Right lobe of liver (tissue), 6 donors: Measurements from ENCODE around the gene MAGEA11. TPM values are rescaled to one million over a fixed set of nuclear protein-coding genes. Genes with fewer than 3 reads are reported as not detected.

Experiments used
- ATAC-seq, 4 donors: fragments of 200-7000 bp; cut with Tn5 transposase; one replicate each; pipeline ENCODE4 v1.9.1; 2020; ENCODE audit warnings: mild to moderate bottlenecking in 4 of 4, moderate library complexity in 4 of 4
- DNase-seq, 3 donors: peaks; one replicate each; pipeline ENCODE4 v3.0.0-alpha.2; 2020
- H3K27ac ChIP-seq, 3 donors: fragments of 200-600 bp; one replicate each; pipeline ENCODE4 v1.8.0; 2022
- H3K27me3 ChIP-seq, 2 donors: fragments of 200-600 bp; one replicate each; pipeline ENCODE4 v1.8.0; 2022
- H3K36me3 ChIP-seq, 4 donors: fragments of 200-600 bp; sonication (generic) in 1 of 4; one replicate each; pipeline versions ENCODE4 v1.5.1 to v1.8.0; 2017 to 2022; ENCODE audit warnings: control low read depth in 1 of 4
- H3K4me1 ChIP-seq, 4 donors: fragments of 200-600 bp; sonication (generic) in 1 of 4; one replicate each; pipeline versions ENCODE4 v1.5.1 to v1.8.0; 2017 to 2022; ENCODE audit warnings: control low read depth in 1 of 4
- H3K4me3 ChIP-seq, 3 donors: fragments of 200-600 bp; one replicate each; pipeline ENCODE4 v1.8.0; 2022
- H3K9me3 ChIP-seq, 4 donors: fragments of 200-600 bp; sonication (generic) in 1 of 4; one replicate each; pipeline versions ENCODE4 v1.5.1 to v1.8.0; 2017 to 2022; ENCODE audit warnings: control low read depth in 1 of 4
- CTCF ChIP-seq, 4 donors: fragments of 200-600 bp in 3 of 4; fragments of 450-650 bp in 1 of 4; IDR thresholded peaks; one replicate each; pipeline versions ENCODE4 v1.5.1 to v1.8.0; 2016 to 2022; ENCODE audit warnings: antibody characterized with exemption in 4 of 4, mild to moderate bottlenecking in 2 of 4
- POLR2A ChIP-seq: fragments of 450-650 bp; IDR thresholded peaks from one replicate; pipeline ENCODE4 v1.6.1; 2017; ENCODE audit warnings: antibody characterized with exemption, mild to moderate bottlenecking
- WGBS: methylation state at CpG from one replicate; pipeline ENCODE4 v1.1.6; 2018; ENCODE audit warnings: low coverage, low lambda C conversion rate; ENCODE audit not compliant: insufficient coverage; ENCODE audit errors: missing lambda C conversion rate; 5-methylcytosine and 5-hydroxymethylcytosine counted together
- intact Hi-C, 2 donors: fragments of 100-400 bp; cut with DNase I; formaldehyde crosslinking; loops; one replicate each; pipeline versions ENCODE4 v1.11.2 to v1.14.1; 2022
- total RNA-seq, 6 experiments: library from RNA; depleted of rRNA in 2 of 6; stranded (reverse); fragments of >200 nt in 2 of 6; fragmentation: NEBNext Ultra II Directional in 3 of 6; extraction: Animal tissue kit (Norgen Biotek cat#: 25700) in 3 of 6; gene quantifications; one replicate each; pipeline versions ENCODE4 v1.1.0 to v1.2.4, GENCODE V29; 2016 to 2023
- donor health status: DM: no; HTN: yes; CAD: no.
- donor health status: DM: no; HTN: no; CAD: no.
- donor health status: DM: no; HTN: no; CAD: no.
- donor health status: DM: no; HTN: yes; CAD: no.
- donor health status: DM: no; HTN: yes; CAD: no.

MAGEA11 gene
- total RNA-seq, 6 experiments from 2014 or later, result not detected

GRCh38 chrX:149682031-149682430, 29.8 kb upstream of the MAGEA11 start:
- intact Hi-C loops, result no loop called here
- peaks cover 0 to 5% of the 10 kb centered on the region in 2 donors for H3K27me3 ChIP-seq
- H3K4me3 ChIP-seq, result no peak overlapping the region
- 66% methylated on average over 3 of the region's 3 CpGs for WGBS
- no peaks in the 10 kb centered on the region for H3K9me3 ChIP-seq
- no peaks in the 10 kb centered on the region for H3K4me1 ChIP-seq
- H3K27ac ChIP-seq, result no peak overlapping the region
- no peaks in the 10 kb centered on the region for H3K36me3 ChIP-seq
- DNase-seq (no peak), ATAC-seq (no peak)
- no peak for TF ChIP-seq POLR2A
- no peak for TF ChIP-seq CTCF (IDR thresholded peaks at IDR 0.05)

- H3K36me3 ChIP-seq, result no peaks in the 10 kb centered on the region
- DNase-seq, result no peak
- no peak for ATAC-seq
- intact Hi-C loops, result no loop called here
- TF ChIP-seq CTCF (IDR thresholded peaks at IDR 0.05), result no peak
- no peak for TF ChIP-seq POLR2A
- H3K27ac ChIP-seq, result no peak overlapping the region
- no peaks in the 10 kb centered on the region for H3K9me3 ChIP-seq
- H3K27me3 ChIP-seq, result peaks cover 0 to 5% of the 10 kb centered on the region in 2 donors
- no peaks in the 10 kb centered on the region for H3K4me1 ChIP-seq
- WGBS, result 44% methylated on average over 9 of the region's 9 CpGs
- no peak overlapping the region for H3K4me3 ChIP-seq
These were observed 28.6 kb upstream of the MAGEA11 start for GRCh38 chrX:149682956-149683947.

- Histone ChIP-seq H3K27ac (no peak overlapping the region), H3K27me3 (peaks cover 0 to 5% of the 10 kb centered on the region in 2 donors), H3K36me3 (no peaks in the 10 kb centered on the region), H3K4me3 (no peak overlapping the region), H3K9me3 (no peaks in the 10 kb centered on the region), H3K4me1 (no peaks in the 10 kb centered on the region)
- TF ChIP-seq POLR2A, result no peak
- no peak for TF ChIP-seq CTCF (IDR thresholded peaks at IDR 0.05)
- ATAC-seq (no peak), DNase-seq (no peak)
- WGBS, result 62% methylated on average over 6 of the region's 6 CpGs
- intact Hi-C loops, result no loop called here
These were observed 27.7 kb upstream of the MAGEA11 start for GRCh38 chrX:149683966-149684730.

GRCh38 chrX:149687991-149688390, 23.9 kb upstream of the MAGEA11 start:
- Histone ChIP-seq H3K36me3 (no peaks in the 10 kb centered on the region), H3K27me3 (no peaks in the 10 kb centered on the region), H3K9me3 (no peaks in the 10 kb centered on the region), H3K4me3 (no peak overlapping the region), H3K4me1 (no peaks in the 10 kb centered on the region), H3K27ac (no peak overlapping the region)
- intact Hi-C loops, result no loop called here
- TF ChIP-seq CTCF (IDR thresholded peaks at IDR 0.05) (no peak), POLR2A (no peak)
- no peak for ATAC-seq
- DNase-seq, result no peak
